Fibroblast of lung (primary cell): ENCODE measurements around the gene CLMN. TPM values are rescaled to one million over a fixed set of nuclear protein-coding genes. Genes with fewer than 3 reads are reported as not detected.

Source experiments
- DNase-seq, 2 donors: peaks; one replicate each; pipeline versions ENCODE4 v3.0.0 to v3.0.0-alpha.2; 2010; ENCODE audit warnings: low read depth in 2 of 2
- H2AFZ ChIP-seq: 2 replicates; pipeline ENCODE4 v1.5.1; 2012; ENCODE audit warnings: low read length, control low read depth, inconsistent platforms
- H3K27ac ChIP-seq: 2 replicates; pipeline ENCODE4 v1.5.1; 2011; ENCODE audit warnings: low read length, control low read depth; ENCODE audit not compliant: insufficient read depth
- H3K27me3 ChIP-seq: 2 replicates; pipeline ENCODE4 v1.5.1; 2011; ENCODE audit warnings: mild to moderate bottlenecking, low read length; ENCODE audit not compliant: control insufficient read depth, insufficient read depth
- H3K36me3 ChIP-seq: 2 replicates; pipeline ENCODE4 v1.5.1; 2011; ENCODE audit warnings: low read length; ENCODE audit not compliant: control insufficient read depth, insufficient read depth
- H3K4me1 ChIP-seq: 2 replicates; pipeline ENCODE4 v1.5.1; 2011; ENCODE audit warnings: low read length; ENCODE audit not compliant: control insufficient read depth, insufficient read depth; ENCODE audit errors: extremely low read depth
- H3K4me2 ChIP-seq: 2 replicates; pipeline ENCODE4 v1.5.1; 2011; ENCODE audit warnings: low read length, control low read depth; ENCODE audit not compliant: insufficient read depth; ENCODE audit errors: extremely low read depth
- H3K4me3 ChIP-seq, 4 experiments: fragments of 200-600 bp in 1 of 4; sonication (generic) in 1 of 4; replicated peaks in 1 of 4; 2 replicates each; pipeline ENCODE4 v1.5.1; 2011 to 2016; ENCODE audit warnings: low read length in 4 of 4, low read depth in 3 of 4, mild to moderate bottlenecking in 3 of 4, control low read depth in 2 of 4, inconsistent platforms in 1 of 4, mixed read lengths in 1 of 4; ENCODE audit not compliant: insufficient read depth in 1 of 4; ENCODE audit errors: control extremely low read depth in 1 of 4
- H3K79me2 ChIP-seq: 2 replicates; pipeline ENCODE4 v1.5.1; 2012; ENCODE audit warnings: mild to moderate bottlenecking, low read length, inconsistent platforms; ENCODE audit not compliant: control insufficient read depth, insufficient read depth
- H3K9ac ChIP-seq: 2 replicates; pipeline ENCODE4 v1.5.1; 2011; ENCODE audit warnings: mild to moderate bottlenecking, low read length, control low read depth; ENCODE audit not compliant: insufficient read depth
- H3K9me3 ChIP-seq: 2 replicates; pipeline ENCODE4 v1.5.1; 2012; ENCODE audit warnings: low read depth, low read length; ENCODE audit not compliant: control insufficient read depth, insufficient read depth
- H4K20me1 ChIP-seq: 2 replicates; pipeline ENCODE4 v1.5.1; 2011; ENCODE audit warnings: low read length; ENCODE audit not compliant: control insufficient read depth, insufficient read depth; ENCODE audit errors: extremely low read depth
- CTCF ChIP-seq, 2 donors: IDR thresholded peaks in 1 of 2; conservative IDR thresholded peaks in 1 of 2; 1 replicate in 1 of 2; 2 replicates in 1 of 2; pipeline ENCODE4 v1.5.1; 2011 to 2012; ENCODE audit warnings: low read length in 2 of 2, control low read depth in 1 of 2, inconsistent platforms in 1 of 2, low read depth in 1 of 2, mild to moderate bottlenecking in 1 of 2
- EZH2 ChIP-seq: IDR thresholded peaks from 2 replicates; pipeline ENCODE4 v1.5.1; 2012; ENCODE audit warnings: low read length, control low read depth, mild to moderate bottlenecking; ENCODE audit errors: missing control alignments
- polyA plus RNA-seq, 2 donors: library from polyadenylated mRNA; depleted of rRNA in 1 of 2; stranded (reverse) in 1 of 2; unstranded in 1 of 2; fragments of >200 nt; gene quantifications; 2 replicates each; pipeline ENCODE4 v1.2.1, GENCODE V29; 2011 to 2012; ENCODE audit warnings: missing spikeins in 1 of 2
- total RNA-seq: library from RNA; depleted of rRNA; stranded (reverse); fragments of >200 nt; gene quantifications from 2 replicates; pipeline ENCODE4 v1.2.1, GENCODE V29; 2014

CLMN gene
- total and polyA plus RNA-seq, 2 donors (not counting 1 experiment from before 2014, with no cell fraction given), result 0.83 to 2.7 TPM

GRCh38 chr14:95252219-95252618 lies 67.5 kb downstream of the CLMN start:
- H3K9me3 ChIP-seq, result no peaks in the 10 kb centered on the region

GRCh38 chr14:95250936-95251335 lies 68.8 kb downstream of the CLMN start:
- Histone ChIP-seq H3K27me3 (no peaks in the 10 kb centered on the region), H2AFZ (no peak overlapping the region), H3K9me3 (no peaks in the 10 kb centered on the region), H4K20me1 (no peaks in the 10 kb centered on the region), H3K4me3 (no peak overlapping the region), H3K36me3 (no peaks in the 10 kb centered on the region), H3K4me2 (no peak overlapping the region), H3K27ac (no peak overlapping the region), H3K79me2 (no peaks in the 10 kb centered on the region), H3K9ac (no peak overlapping the region), H3K4me1 (peaks cover 2% of the 10 kb centered on the region)
- no peak for DNase-seq
- TF ChIP-seq EZH2 (no peak), CTCF (conservative IDR thresholded peaks at IDR 0.05 in 1 of 2, IDR thresholded peaks at IDR 0.05 in 1 of 2; ENCODE audit: low read depth in 1 of 2, low read length in 2 of 2) (no peak)

More at GRCh38 chr14:95252219-95252618, 67.5 kb downstream of the CLMN start:
- Histone ChIP-seq H3K4me2 (no peak overlapping the region), H3K4me3 (no peak overlapping the region), H3K79me2 (no peaks in the 10 kb centered on the region), H4K20me1 (no peaks in the 10 kb centered on the region), H3K9ac (no peak overlapping the region), H2AFZ (no peak overlapping the region), H3K4me1 (peaks cover 2% of the 10 kb centered on the region), H3K27me3 (no peaks in the 10 kb centered on the region), H3K36me3 (no peaks in the 10 kb centered on the region), H3K27ac (no peak overlapping the region)
- DNase-seq, result no peak
- TF ChIP-seq EZH2 (no peak), CTCF (conservative IDR thresholded peaks at IDR 0.05 in 1 of 2, IDR thresholded peaks at IDR 0.05 in 1 of 2; ENCODE audit: low read depth in 1 of 2, low read length in 2 of 2) (no peak)

- Histone ChIP-seq H3K79me2 (no peaks in the 10 kb centered on the region), H3K4me1 (peaks cover 2% of the 10 kb centered on the region), H3K36me3 (no peaks in the 10 kb centered on the region), H2AFZ (no peak overlapping the region), H3K9ac (no peak overlapping the region), H4K20me1 (no peaks in the 10 kb centered on the region), H3K27ac (no peak overlapping the region), H3K27me3 (no peaks in the 10 kb centered on the region), H3K9me3 (no peaks in the 10 kb centered on the region), H3K4me3 (no peak overlapping the region), H3K4me2 (no peak overlapping the region)
- no peak for TF ChIP-seq EZH2
- no peak for TF ChIP-seq CTCF (conservative IDR thresholded peaks at IDR 0.05 in 1 of 2, IDR thresholded peaks at IDR 0.05 in 1 of 2; ENCODE audit: low read depth in 1 of 2, low read length in 2 of 2)
- DNase-seq, result no peak
Observed at GRCh38 chr14:95250140-95250769, 69.5 kb downstream of the CLMN start.
